ENCODE measurements around the gene SSU72.

SSU72 gene

GRCh38 chr1:1610796-1611195 is 36.1 kb upstream of the SSU72 start:
- H3K27me3 ChIP-seq (ENCODE audit: insufficient read depth, low read length, poor library complexity), result no peaks in the 10 kb centered on the region
- H3K36me3 ChIP-seq (ENCODE audit: insufficient read depth, low read length), result peaks cover 3% of the 10 kb centered on the region; the same call in 1 of the 2 replicates
- H3K9me3 ChIP-seq (ENCODE audit: insufficient read depth, low read length, severe bottlenecking), result no peaks in the 10 kb centered on the region
- H3K9ac ChIP-seq (ENCODE audit: low read depth, low read length), result no peak overlapping the region
- H4K20me1 ChIP-seq (ENCODE audit: insufficient read depth, low read length), result peaks cover 10% of the 10 kb centered on the region
- DNase-seq, result no peak
- TF ChIP-seq CTCF (IDR thresholded peaks at IDR 0.05; ENCODE audit: borderline replicate concordance, extremely low read depth, low read length, poor library complexity, severe bottlenecking) (no peak), EZH2 (IDR thresholded peaks at IDR 0.05; ENCODE audit: borderline replicate concordance, low read depth, low read length, severe bottlenecking) (no peak)
- peaks cover 16% of the 10 kb centered on the region for H3K79me2 ChIP-seq (ENCODE audit: insufficient read depth, low read length)
- no peak for ATAC-seq (ENCODE audit: insufficient read depth, low read depth)
- no peak overlapping the region for H3K4me2 ChIP-seq (ENCODE audit: insufficient read depth, low read length)
- H3K4me1 ChIP-seq (ENCODE audit: insufficient read depth, low read length), result peaks cover 15% of the 10 kb centered on the region
- H2AFZ ChIP-seq (ENCODE audit: low read depth, low read length), result no peak overlapping the region
- H3K4me3 ChIP-seq (ENCODE audit: low read depth in 1 of 2, low read length in 2 of 2), result no peak overlapping the region
- no peak overlapping the region for H3K27ac ChIP-seq (ENCODE audit: low read length)

GRCh38 chr1:1609822-1610485 is 35.3 kb upstream of the SSU72 start:
- Histone ChIP-seq H3K9me3 (ENCODE audit: insufficient read depth, low read length, severe bottlenecking) (no peaks in the 10 kb centered on the region), H3K9ac (ENCODE audit: low read depth, low read length) (no peak overlapping the region), H3K4me2 (ENCODE audit: insufficient read depth, low read length) (no peak overlapping the region), H3K27me3 (ENCODE audit: insufficient read depth, low read length, poor library complexity) (no peaks in the 10 kb centered on the region), H3K79me2 (ENCODE audit: insufficient read depth, low read length) (peaks cover 15% of the 10 kb centered on the region), H3K4me1 (ENCODE audit: insufficient read depth, low read length) (peaks cover 15% of the 10 kb centered on the region), H2AFZ (ENCODE audit: low read depth, low read length) (no peak overlapping the region), H3K36me3 (ENCODE audit: insufficient read depth, low read length) (no peaks in the 10 kb centered on the region), H3K27ac (ENCODE audit: low read length) (no peak overlapping the region), H3K4me3 (ENCODE audit: low read depth in 1 of 2, low read length in 2 of 2) (no peak overlapping the region), H4K20me1 (ENCODE audit: insufficient read depth, low read length) (peaks cover 8% of the 10 kb centered on the region)
- no peak for ATAC-seq (ENCODE audit: insufficient read depth, low read depth)
- DNase-seq, result no peak
- TF ChIP-seq EZH2 (IDR thresholded peaks at IDR 0.05; ENCODE audit: borderline replicate concordance, low read depth, low read length, severe bottlenecking), result no peak

GRCh38 chr1:1606232-1606631 is 31.6 kb upstream of the SSU72 start:
- Histone ChIP-seq H4K20me1 (ENCODE audit: insufficient read depth, low read length) (no peaks in the 10 kb centered on the region), H3K79me2 (ENCODE audit: insufficient read depth, low read length) (no peaks in the 10 kb centered on the region), H3K4me1 (ENCODE audit: insufficient read depth, low read length) (no peaks in the 10 kb centered on the region), H3K36me3 (ENCODE audit: insufficient read depth, low read length) (no peaks in the 10 kb centered on the region), H3K27ac (ENCODE audit: low read length) (no peak overlapping the region), H3K9me3 (ENCODE audit: insufficient read depth, low read length, severe bottlenecking) (no peaks in the 10 kb centered on the region), H3K27me3 (ENCODE audit: insufficient read depth, low read length, poor library complexity) (no peaks in the 10 kb centered on the region), H3K4me3 (ENCODE audit: low read depth in 1 of 2, low read length in 2 of 2) (no peak overlapping the region), H3K4me2 (ENCODE audit: insufficient read depth, low read length) (no peak overlapping the region), H3K9ac (ENCODE audit: low read depth, low read length) (no peak overlapping the region), H2AFZ (ENCODE audit: low read depth, low read length) (no peak overlapping the region)
- TF ChIP-seq EZH2 (IDR thresholded peaks at IDR 0.05; ENCODE audit: borderline replicate concordance, low read depth, low read length, severe bottlenecking) (no peak), CTCF (IDR thresholded peaks at IDR 0.05; ENCODE audit: borderline replicate concordance, extremely low read depth, low read length, poor library complexity, severe bottlenecking) (no peak)
- DNase-seq (no peak), ATAC-seq (ENCODE audit: insufficient read depth, low read depth) (no peak)

GRCh38 chr1:1605724-1606123 is 31.1 kb upstream of the SSU72 start:
- H3K27ac ChIP-seq (ENCODE audit: low read length), result no peak overlapping the region
- ATAC-seq (ENCODE audit: insufficient read depth, low read depth) (no peak), DNase-seq (no peak)
- H3K27me3 ChIP-seq (ENCODE audit: insufficient read depth, low read length, poor library complexity), result no peaks in the 10 kb centered on the region
- TF ChIP-seq EZH2 (IDR thresholded peaks at IDR 0.05; ENCODE audit: borderline replicate concordance, low read depth, low read length, severe bottlenecking) (no peak), CTCF (IDR thresholded peaks at IDR 0.05; ENCODE audit: borderline replicate concordance, extremely low read depth, low read length, poor library complexity, severe bottlenecking) (no peak)
- no peaks in the 10 kb centered on the region for H3K4me1 ChIP-seq (ENCODE audit: insufficient read depth, low read length)
- no peak overlapping the region for H3K9ac ChIP-seq (ENCODE audit: low read depth, low read length)
- H2AFZ ChIP-seq (ENCODE audit: low read depth, low read length), result no peak overlapping the region
- no peaks in the 10 kb centered on the region for H3K9me3 ChIP-seq (ENCODE audit: insufficient read depth, low read length, severe bottlenecking)
- H3K4me2 ChIP-seq (ENCODE audit: insufficient read depth, low read length), result no peak overlapping the region
- H4K20me1 ChIP-seq (ENCODE audit: insufficient read depth, low read length), result no peaks in the 10 kb centered on the region
- no peak overlapping the region for H3K4me3 ChIP-seq (ENCODE audit: low read depth in 1 of 2, low read length in 2 of 2)
- H3K36me3 ChIP-seq (ENCODE audit: insufficient read depth, low read length), result no peaks in the 10 kb centered on the region
- H3K79me2 ChIP-seq (ENCODE audit: insufficient read depth, low read length), result no peaks in the 10 kb centered on the region
